HG03565 (cell line): ENCODE data around the gene CD164L2.
A peak's percentile ranks its signal among the peaks of the same experiment; 100 is the strongest.
"Not testable (repeated sequence)": the region's sequence is repeated elsewhere in the genome, so short reads cannot be mapped to it uniquely, and the experiment has no call there.

Experiments
- ATAC-seq: cut with Tn5 transposase; IDR thresholded peaks from one replicate; pipeline ENCODE4 v1.9.1; 2021; ENCODE audit warnings: mild to moderate bottlenecking, moderate library complexity; ENCODE audit not compliant: unreplicated experiment

CD164L2 gene

GRCh38 chr1:27383039-27383605, at the start of gene CD164L2:
TSS of gene CD164L2 (minus strand) at chr1:27383333. CDS start at chr1:27383239, 94 bp downstream.
- ATAC-seq: no peak

DNA sequence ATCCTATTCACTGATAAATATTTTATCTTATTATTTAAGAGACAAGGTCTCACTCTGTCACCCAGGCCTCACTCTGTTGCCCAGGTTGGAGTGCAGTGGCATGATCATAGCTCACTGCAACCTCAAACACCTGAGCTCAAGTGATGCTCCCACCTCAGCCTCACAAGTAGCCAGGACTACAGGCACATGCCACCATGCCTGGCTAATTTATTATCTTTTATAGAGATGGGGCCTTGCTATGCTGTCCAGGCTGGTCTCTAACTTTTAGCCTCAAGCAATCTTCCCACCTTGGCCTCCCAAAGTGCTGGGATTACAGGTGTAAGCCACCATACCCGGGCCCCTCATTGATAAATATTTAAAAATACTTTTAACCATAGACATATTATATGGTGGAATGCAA, 49.6 kb upstream of the CD164L2 start:
- not testable (repeated sequence) for ATAC-seq

DNA sequence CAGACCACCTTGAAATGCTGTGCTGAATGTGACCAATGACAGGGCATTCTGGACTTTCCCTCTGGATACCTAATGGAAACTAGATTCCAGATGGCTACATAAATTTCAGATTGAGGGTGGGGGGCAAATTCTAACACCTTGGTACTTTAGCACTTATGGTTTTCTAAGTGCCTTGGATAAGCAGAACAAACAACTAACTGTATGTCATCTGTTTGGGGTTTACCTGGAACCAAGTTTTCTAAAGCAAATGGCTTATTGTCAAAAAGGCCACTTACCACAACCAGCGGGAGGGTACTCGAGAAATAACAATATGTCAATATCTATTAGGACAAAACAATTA, 48.4 kb upstream of the CD164L2 start:
- no peak for ATAC-seq

DNA sequence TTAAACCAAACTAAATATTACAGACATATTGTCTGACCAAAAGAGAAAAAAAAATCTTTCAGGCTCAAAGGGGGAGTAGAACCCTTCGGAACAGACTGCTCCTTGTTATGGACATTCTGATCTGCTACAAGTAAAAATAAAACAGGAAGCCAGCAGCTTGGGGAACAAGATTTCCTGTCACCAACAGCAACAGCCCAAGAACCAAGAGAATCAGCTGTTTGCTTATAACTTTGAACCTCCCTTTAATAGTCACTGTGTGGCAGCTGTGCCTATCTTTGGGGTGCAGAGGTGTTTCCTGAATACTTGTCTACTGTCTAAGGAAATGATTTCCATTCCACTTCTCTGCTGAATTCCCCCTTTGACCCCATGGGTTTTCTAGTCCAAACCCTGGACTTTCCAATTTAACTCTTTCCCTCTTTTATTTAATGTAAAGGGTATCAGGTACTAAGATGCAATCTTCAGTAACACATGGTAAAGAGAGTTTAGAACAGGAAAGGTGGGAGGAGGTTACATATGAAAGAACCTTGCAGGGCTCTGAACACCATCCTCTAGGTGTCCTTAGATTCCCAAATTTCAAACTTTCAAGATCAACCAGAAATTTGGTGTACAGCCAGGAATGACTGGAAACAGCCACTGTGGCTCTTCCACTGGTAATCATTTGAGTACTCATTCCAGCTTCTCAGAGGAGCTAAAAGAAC, 47.9 kb upstream of the CD164L2 start:
- ATAC-seq: no peak

- no peak for ATAC-seq
These were observed 45.9 kb upstream of the CD164L2 start for GRCh38 chr1:27429029-27429425.

- ATAC-seq: no peak
These were observed 45.3 kb upstream of the CD164L2 start for GRCh38 chr1:27428316-27429028.

DNA sequence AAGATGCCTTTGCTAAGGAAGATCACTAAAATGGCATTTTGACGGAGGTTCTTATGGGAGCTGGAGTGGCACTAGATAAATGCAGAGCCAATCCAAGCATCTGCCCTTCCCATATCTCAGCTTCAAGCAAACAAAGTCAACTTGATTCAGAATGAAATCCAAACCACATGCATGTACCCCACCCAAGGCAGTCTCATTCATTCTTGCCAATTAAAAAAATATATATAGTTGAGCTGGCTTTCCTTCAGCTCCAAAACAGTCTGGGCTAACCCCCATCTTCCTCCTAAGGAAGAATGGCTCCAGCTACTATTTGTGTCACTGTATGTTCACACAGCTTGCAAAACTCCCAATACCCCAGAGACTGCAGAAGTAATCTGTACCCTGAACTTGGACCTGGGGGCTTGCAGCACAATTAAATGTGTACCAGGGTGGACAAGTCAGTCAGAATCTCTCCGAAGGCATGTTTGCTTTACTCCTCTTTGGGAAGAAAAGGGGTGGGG, 44.7 kb upstream of the CD164L2 start:
- ATAC-seq: no peak

DNA sequence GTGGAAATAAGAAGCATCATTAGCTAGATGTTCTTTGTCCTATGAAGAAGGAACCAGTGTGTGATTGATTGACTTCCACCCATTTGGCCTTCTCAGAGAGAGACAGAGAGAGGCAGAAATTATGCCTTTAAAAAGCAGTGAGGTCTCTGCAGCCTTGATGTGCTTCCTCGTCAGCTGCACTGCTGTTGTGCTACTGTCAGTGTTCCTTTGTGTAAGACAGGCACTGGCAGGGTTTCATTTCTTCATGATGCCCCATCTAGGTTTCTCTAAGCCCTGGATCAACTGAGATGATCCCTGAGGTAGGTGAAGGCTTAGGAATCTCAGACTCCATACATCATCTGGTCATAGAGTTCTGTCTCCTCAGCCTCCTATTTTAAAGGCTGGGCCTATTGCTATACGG, 44.2 kb upstream of the CD164L2 start:
- no peak for ATAC-seq

DNA sequence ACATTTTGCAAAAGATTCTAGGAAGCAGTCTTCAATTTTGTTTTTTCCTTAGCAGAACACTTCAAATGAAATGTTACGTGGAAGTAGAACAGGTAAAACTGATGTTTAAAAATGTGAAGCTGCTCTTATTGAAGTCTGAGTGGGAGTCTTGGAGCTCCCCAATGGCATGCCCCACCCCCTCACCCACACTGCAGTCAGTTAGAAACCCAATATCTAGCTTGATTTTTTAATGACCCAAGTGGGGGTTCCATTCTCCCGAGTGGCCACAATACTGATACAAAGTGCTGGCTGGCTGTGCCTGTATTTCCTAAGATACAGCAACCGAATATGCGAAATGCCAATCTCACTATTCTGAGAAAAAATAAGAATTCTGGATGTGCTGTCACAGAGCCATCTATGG, 40.6 kb upstream of the CD164L2 start:
- ATAC-seq: no peak

- ATAC-seq: peak; percentile 82
These were observed 35.4 kb upstream of the CD164L2 start for GRCh38 chr1:27418326-27419185.

DNA sequence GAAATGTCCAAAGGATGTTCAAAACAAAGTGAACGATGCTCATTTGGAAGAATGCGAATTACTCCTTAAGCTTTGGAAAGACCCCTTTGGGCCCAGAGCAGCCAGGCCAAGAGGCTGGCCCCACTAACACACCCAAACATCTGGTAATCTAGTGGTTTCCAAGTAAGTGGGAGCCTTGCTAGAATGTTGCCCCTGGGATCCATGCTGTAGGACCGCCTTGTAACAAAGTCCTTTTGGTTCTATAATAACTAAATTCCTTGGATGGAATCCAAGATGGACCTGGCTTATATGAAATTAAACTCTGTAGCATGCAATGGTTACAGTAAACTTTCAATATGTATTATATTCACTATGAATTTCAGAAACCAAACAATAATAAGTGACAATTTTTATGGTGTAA, 34.6 kb upstream of the CD164L2 start:
- ATAC-seq: no peak

- ATAC-seq: no peak
These were observed 33.4 kb upstream of the CD164L2 start for GRCh38 chr1:27416387-27417111.

DNA sequence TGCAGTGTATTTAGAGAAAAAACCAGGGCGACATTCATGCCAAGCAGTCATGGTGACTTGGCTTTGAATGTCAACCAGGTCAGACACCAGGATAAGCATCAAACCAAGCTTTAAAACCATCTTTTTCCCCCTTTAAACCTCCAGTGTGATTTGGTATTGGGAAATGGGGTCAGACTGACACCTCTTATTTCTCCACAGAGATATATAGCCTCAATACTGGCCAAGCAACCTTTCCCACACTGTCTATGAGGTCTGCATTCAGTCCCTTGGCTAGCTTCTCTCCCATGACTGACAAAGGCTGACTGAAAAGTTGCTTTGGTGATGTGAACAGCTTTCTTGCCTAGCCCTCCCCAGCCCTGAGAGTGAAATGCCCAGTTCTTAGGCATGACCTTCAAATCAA, 31.0 kb upstream of the CD164L2 start:
- ATAC-seq: no peak

DNA sequence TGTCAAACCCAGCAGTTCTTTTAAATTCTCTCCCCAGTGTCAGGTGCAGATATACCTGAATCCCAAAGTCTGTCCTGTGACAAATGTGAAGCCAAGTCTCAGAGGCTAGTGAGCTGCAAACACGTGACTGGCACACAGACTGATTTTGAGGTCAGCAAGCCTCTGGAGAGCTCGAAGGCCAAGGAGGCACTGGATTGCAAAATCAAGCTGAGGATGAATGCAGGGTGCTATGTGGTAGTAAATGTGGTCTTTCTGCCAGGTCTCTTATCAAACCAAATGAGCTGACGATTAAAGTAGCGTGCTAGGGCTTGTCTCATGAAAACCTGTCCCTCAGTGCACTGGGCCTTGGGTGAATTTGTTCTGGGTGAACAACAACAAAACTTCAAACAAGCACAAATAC, 29.9 kb upstream of the CD164L2 start:
- ATAC-seq: no peak

DNA sequence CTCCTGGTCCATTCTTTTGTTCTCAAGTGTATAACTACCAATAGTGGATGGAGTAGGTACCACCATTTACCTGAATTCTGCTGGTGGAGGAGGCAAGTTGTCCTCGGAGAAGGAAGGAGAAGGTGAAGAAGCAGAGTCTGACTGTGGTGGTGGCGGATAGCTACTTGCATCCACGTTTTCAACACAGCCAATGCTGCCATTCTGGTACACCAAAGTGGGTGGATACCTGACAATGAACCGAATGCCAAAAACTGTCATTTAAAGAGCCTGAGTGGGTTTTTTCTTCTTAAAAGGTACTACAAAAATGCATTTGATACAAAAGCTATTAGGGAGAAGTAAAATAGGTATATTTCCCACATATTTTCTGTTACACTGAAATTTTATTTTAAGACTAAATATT, 29.4 kb upstream of the CD164L2 start:
- ATAC-seq: no peak

- no peak for ATAC-seq
These were observed 27.6 kb upstream of the CD164L2 start for GRCh38 chr1:27410709-27411108.

DNA sequence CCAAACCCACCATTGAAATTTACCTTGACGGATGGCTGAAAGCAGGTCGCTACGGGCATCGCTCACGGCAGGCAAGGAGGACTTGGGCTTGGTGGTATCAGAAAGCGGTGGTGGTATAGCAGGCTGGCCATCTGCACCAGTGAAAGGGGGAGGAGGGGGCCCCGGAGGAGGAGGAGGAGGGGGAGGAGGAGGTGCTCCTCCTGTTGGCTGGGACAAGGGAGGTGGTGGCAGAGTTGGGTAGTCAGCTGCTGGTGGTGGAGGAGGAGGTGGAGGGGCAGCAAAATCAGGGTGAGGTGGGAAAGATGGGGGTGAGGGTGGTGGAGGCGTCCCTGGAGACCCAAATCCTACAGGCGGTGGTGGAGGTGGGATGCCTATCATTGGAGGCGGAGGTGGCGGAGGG, 26.5 kb upstream of the CD164L2 start:
- no peak for ATAC-seq

GRCh38 chr1:27408151-27408550, 25.0 kb upstream of the CD164L2 start:
- ATAC-seq: no peak

DNA sequence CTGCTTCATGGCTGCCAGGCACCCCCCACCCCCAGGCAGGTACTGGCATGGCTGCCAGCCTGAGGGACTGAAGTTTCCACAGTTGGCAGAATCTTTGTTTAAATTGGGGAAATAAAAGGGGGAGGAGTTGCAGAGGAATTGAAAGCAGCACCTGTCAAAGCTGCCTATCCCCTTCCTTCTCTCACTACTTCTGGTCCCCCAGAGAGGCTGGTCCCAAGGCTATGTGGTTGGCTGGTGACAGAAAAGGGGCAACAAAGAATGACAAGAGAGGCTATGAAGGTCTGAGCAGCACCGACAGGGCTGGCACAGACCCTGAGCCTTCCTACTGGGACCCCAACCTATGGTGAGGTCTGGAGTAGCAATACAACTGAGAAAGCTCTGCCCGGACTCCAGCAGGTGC, 23.7 kb upstream of the CD164L2 start:
- not testable (repeated sequence) for ATAC-seq

GRCh38 chr1:27406362-27406680, 23.2 kb upstream of the CD164L2 start:
- no peak for ATAC-seq
